NCI-H526 treated with DMSO at 0.1 percent for 48 hours (cell line): ENCODE results near the gene AGO3.

ENCODE experiments used
- DNase-seq: peaks from one replicate; lab custom pipeline; 2025; lab: John Stamatoyannopoulos, UW

The AGO3 gene

GRCh38 chr1:36083635-36084496, 153.0 kb downstream of the AGO3 start, which contains the start of gene TEKT2:
Gene TEKT2 (plus strand): TSS chr1:36084094. CDS start chr1:36084922, 828 bp downstream.
- DNase-seq: peak; percentile 79

- no peak for DNase-seq
Measured at GRCh38 chr1:36084497-36085115, 153.7 kb downstream of the AGO3 start.

GRCh38 chr1:36085126-36085525, 154.2 kb downstream of the AGO3 start:
- no peak for DNase-seq

- no peak for DNase-seq
Measured at GRCh38 chr1:36085686-36086526, 155.0 kb downstream of the AGO3 start.

- no peak for DNase-seq
Measured at GRCh38 chr1:36086529-36087232, 155.8 kb downstream of the AGO3 start.

GRCh38 chr1:36087233-36088123, 156.6 kb downstream of the AGO3 start:
- no peak for DNase-seq

- no peak for DNase-seq
Measured at GRCh38 chr1:36088265-36088576, 157.3 kb downstream of the AGO3 start.

- peak; percentile 91 for DNase-seq
Measured at GRCh38 chr1:36088577-36089392, 157.9 kb downstream of the AGO3 start, which contains the start of gene ADPRS. Gene ADPRS (plus strand): TSS chr1:36088892. CDS start chr1:36088905, 13 bp downstream.

GRCh38 chr1:36089393-36090121, 158.7 kb downstream of the AGO3 start:
- no peak for DNase-seq

GRCh38 chr1:36091141-36091540, 160.2 kb downstream of the AGO3 start:
- DNase-seq: no peak

- DNase-seq: no peak
Measured at GRCh38 chr1:36091698-36092097, 160.8 kb downstream of the AGO3 start.

GRCh38 chr1:36092166-36092797, 161.4 kb downstream of the AGO3 start:
- no peak for DNase-seq

GRCh38 chr1:36092798-36093185, 161.9 kb downstream of the AGO3 start:
- DNase-seq: no peak

GRCh38 chr1:36093226-36093625, 162.3 kb downstream of the AGO3 start:
- no peak for DNase-seq

GRCh38 chr1:36093929-36094328, 163.0 kb downstream of the AGO3 start:
- DNase-seq: no peak

GRCh38 chr1:36094621-36095061, 163.7 kb downstream of the AGO3 start:
- DNase-seq: no peak

GRCh38 chr1:36095760-36096405, 165.0 kb downstream of the AGO3 start:
- DNase-seq: no peak
